HepG2 (cell line): ENCODE results near the gene GP1BA. TPM values are rescaled to one million over a fixed set of nuclear protein-coding genes. Genes with fewer than 3 reads are reported as not detected.

Experiments used
- ATAC-seq: fragments of 200-7000 bp; cut with Tn5 transposase; 3 replicates; pipeline ENCODE4 v1.9.1; 2020; ENCODE audit warnings: mild to moderate bottlenecking, moderate library complexity
- BruUV-seq: library from RNA; stranded (reverse); fragments of 400-500 nt; replicated peaks from 2 replicates; lab custom pipeline; 2021; lab: Mats Ljungman, UMichigan
- CTCF ChIA-PET: fragments of 300-600 bp; formaldehyde crosslinking; extraction: SDS; loops from one replicate; lab custom pipeline; 2021; ENCODE audit warnings: low total read pairs, inconsistent platforms, low intra/inter-chr PET ratio; lab: Yijun Ruan, JAX
- POLR2A ChIA-PET: fragments of 350-600 bp; sonication (Branson Sonifier 250); formaldehyde crosslinking; loops from one replicate; lab custom pipeline; 2020; ENCODE audit warnings: antibody characterized with exemption, inconsistent platforms; lab: Yijun Ruan, JAX
- DNase-seq: peaks from one replicate; pipeline ENCODE4 v3.0.0-alpha.2; 2015; ENCODE audit warnings: low spot score
- FAIRE-seq: peaks from 3 replicates; lab custom pipeline; 2011; peaks lifted over from hg19 to GRCh38; lab: Jason Lieb, UNC
- H2AFZ ChIP-seq: one replicate; pipeline ENCODE4 v1.6.1; 2011; ENCODE audit warnings: low read length, inconsistent platforms
- H3K27ac ChIP-seq: fragments of 300-600 bp; 3 replicates; pipeline ENCODE4 v1.8.0; 2011; ENCODE audit warnings: mixed run types, mild to moderate bottlenecking, mixed read lengths, low read length, inconsistent platforms; ENCODE audit not compliant: insufficient read depth; ENCODE audit errors: extremely low read length
- H3K27me3 ChIP-seq, 2 experiments: fragments of 200-600 bp in 1 of 2; 2 replicates in 1 of 2; 3 replicates in 1 of 2; pipeline versions ENCODE4 v1.6.0 to v1.8.0; 2011; ENCODE audit warnings: low read length in 2 of 2, mild to moderate bottlenecking in 2 of 2, moderate library complexity in 2 of 2, inconsistent platforms in 1 of 2; ENCODE audit not compliant: insufficient read depth in 2 of 2, control insufficient read depth in 1 of 2
- H3K36me3 ChIP-seq, 2 experiments: fragments of 200-600 bp in 1 of 2; replicated peaks in 1 of 2; 2 replicates in 1 of 2; 3 replicates in 1 of 2; pipeline versions ENCODE4 v1.5.1 to v1.8.0; 2011; ENCODE audit warnings: low read length in 2 of 2, inconsistent platforms in 1 of 2; ENCODE audit not compliant: insufficient read depth in 2 of 2, control insufficient read depth in 1 of 2
- H3K4me1 ChIP-seq: 2 replicates; pipeline ENCODE4 v1.5.1; 2012; ENCODE audit warnings: low read length, inconsistent platforms; ENCODE audit not compliant: insufficient read depth
- H3K4me2 ChIP-seq: 2 replicates; pipeline ENCODE4 v1.6.0; 2011; ENCODE audit warnings: low read depth, low read length, inconsistent platforms
- H3K4me3 ChIP-seq, 3 experiments: fragments of 200-600 bp in 1 of 3; sonication (generic), shearing (Covaris generic) in 1 of 3; replicated peaks in 1 of 3; 2 replicates each; pipeline ENCODE4 v1.5.1; 2011 to 2016; ENCODE audit warnings: low read length in 3 of 3, inconsistent platforms in 2 of 3, low read depth in 2 of 3, mild to moderate bottlenecking in 2 of 3, control low read depth in 1 of 3, mixed read lengths in 1 of 3; ENCODE audit not compliant: insufficient read depth in 1 of 3
- H3K79me2 ChIP-seq: one replicate; pipeline ENCODE4 v1.6.1; 2011; ENCODE audit warnings: low read length, inconsistent platforms; ENCODE audit not compliant: insufficient read depth
- H3K9ac ChIP-seq: 2 replicates; pipeline ENCODE4 v1.6.0; 2011; ENCODE audit warnings: mild to moderate bottlenecking, low read depth, low read length, inconsistent platforms; ENCODE audit not compliant: insufficient read depth
- H3K9me3 ChIP-seq: 2 replicates; pipeline ENCODE4 v1.5.1; 2012; ENCODE audit warnings: mild to moderate bottlenecking, low read length
- H4K20me1 ChIP-seq: 2 replicates; pipeline ENCODE4 v1.6.0; 2011; ENCODE audit warnings: inconsistent platforms, mild to moderate bottlenecking, low read length, moderate library complexity; ENCODE audit not compliant: insufficient read depth
- AGO2 ChIP-seq: fragments of 200-400 bp; formaldehyde crosslinking; optimal IDR thresholded peaks from 2 replicates; pipeline ENCODE3; 2017; ENCODE audit warnings: mild to moderate bottlenecking, low read depth, low read length, moderate library complexity
- CREBL2 ChIP-seq: sonication (generic); formaldehyde crosslinking; IDR thresholded peaks from 2 replicates; pipeline ENCODE4 v1.8.1; 2023; ENCODE audit warnings: missing genetic modification reagents, mild to moderate bottlenecking, borderline replicate concordance
- NR2F1 ChIP-seq, 2 experiments: fragments of 450-650 bp in 1 of 2; formaldehyde crosslinking in 1 of 2; IDR thresholded peaks; 2 replicates each; pipeline versions ENCODE4 v1.5.0 to v1.6.1; 2016 to 2020; ENCODE audit warnings: mild to moderate bottlenecking in 1 of 2, missing compliant biosample characterization in 1 of 2, missing genetic modification reagents in 1 of 2, moderate library complexity in 1 of 2
- SP5 ChIP-seq: IDR thresholded peaks from 2 replicates; pipeline ENCODE4 v1.6.1; 2016; ENCODE audit warnings: low read depth, borderline replicate concordance
- ZMYM3 ChIP-seq: sonication (generic); formaldehyde crosslinking; IDR thresholded peaks from 2 replicates; pipeline ENCODE4 v1.5.1; 2020; ENCODE audit warnings: mild to moderate bottlenecking, missing genetic modification reagents
- ZNF138 ChIP-seq: sonication (generic); formaldehyde crosslinking; IDR thresholded peaks from 2 replicates; pipeline ENCODE4 v1.5.0; 2020; ENCODE audit warnings: mild to moderate bottlenecking, low read depth, missing genetic modification reagents
- ZNF33B ChIP-seq: sonication (generic); formaldehyde crosslinking; IDR thresholded peaks from 2 replicates; pipeline ENCODE4 v1.5.1; 2020; ENCODE audit warnings: mild to moderate bottlenecking, missing genetic modification reagents
- ZNF687 ChIP-seq: sonication (generic); formaldehyde crosslinking; IDR thresholded peaks from 2 replicates; pipeline ENCODE4 v1.5.1; 2020; ENCODE audit warnings: mild to moderate bottlenecking, missing genetic modification reagents, moderate library complexity
- ZNF883 ChIP-seq: sonication (generic); formaldehyde crosslinking; IDR thresholded peaks from 2 replicates; pipeline ENCODE4 v1.5.1; 2020; ENCODE audit warnings: mild to moderate bottlenecking, missing genetic modification reagents; ENCODE audit errors: not compliant biosample characterization
- WGBS: methylation state at CpG from one replicate; pipeline ENCODE4 v1.1.6; 2017; ENCODE audit warnings: low lambda C conversion rate; 5-methylcytosine and 5-hydroxymethylcytosine counted together
- in situ Hi-C: cut with HindIII; loops from 2 replicates; pipeline ENCODE4 v1.10.0; 2017; ENCODE audit warnings: low pct_unique_long_range_greater_than_20kb; ENCODE audit not compliant: extremely low pct_ligation_motif_present
- intact Hi-C: fragments of 100-400 bp; cut with micrococcal nuclease; formaldehyde crosslinking; loops from one replicate; pipeline ENCODE4 v1.10.0; 2022; ENCODE audit not compliant: unreplicated experiment
- polyA plus RNA-seq, 8 experiments: library from polyadenylated mRNA; depleted of rRNA in 3 of 8; stranded (reverse) in 7 of 8; unstranded in 1 of 8; fragments of >200 nt; fragmentation: Illumina TruSeq in 4 of 8; extraction: Trizol in 4 of 8; gene quantifications; 2 replicates each; pipeline versions ENCODE4 v1.2.1 to v1.2.3, GENCODE V29; 2011 to 2016; ENCODE audit warnings: low read depth in 4 of 8, missing spikeins in 1 of 8, mixed read lengths in 1 of 8; ENCODE audit not compliant: insufficient read depth in 1 of 8
- total RNA-seq, 5 experiments: library from RNA; depleted of rRNA; stranded (reverse); fragments of >200 nt; fragmentation: Illumina TruSeq; extraction: Trizol; gene quantifications; 2 replicates each; pipeline ENCODE4 v1.2.3, GENCODE V29; 2016; ENCODE audit warnings: low read depth in 1 of 5

Gene GP1BA
- total and polyA plus RNA-seq, 2 of the 13 experiments (the other 11 are each of a cell fraction or from before 2014, with no cell fraction given) = not detected

GRCh38 chr17:4938069-4938491, 6.0 kb downstream of the GP1BA start:
- POLR2A ChIA-PET = interaction anchor here (1.1 to 3.9 kb wide), 2 partner anchors 12 to 29 kb away, joined by 3 to 101 read pairs; partner anchors contain the start of genes ENO3, PFN1 and SPAG7
- FAIRE-seq (no peak), ATAC-seq (no peak), DNase-seq (no peak)
- Histone ChIP-seq H3K27me3 (no peaks in the 10 kb centered on the region; a peak in 1 of 5 replicates), H3K9ac (peak overlapping the region; percentile 95), H3K79me2 (peaks cover 38% of the 10 kb centered on the region), H2AFZ (no peak overlapping the region), H3K27ac (no peak overlapping the region), H3K9me3 (no peaks in the 10 kb centered on the region), H4K20me1 (no peaks in the 10 kb centered on the region), H3K4me1 (peaks cover 36% of the 10 kb centered on the region), H3K4me3 (no peak overlapping the region; a peak in 1 of 6 replicates), H3K36me3 (peaks cover 6 to 15% of the 10 kb centered on the region in 2 experiments; a peak in 3 of 5 replicates), H3K4me2 (peak overlapping the region; percentile 98)
- no TSS peak for BruUV-seq
- in situ Hi-C loops (no loop called here), intact Hi-C loops (no loop called here)
- WGBS = 96% methylated on average over 8 of the region's 11 CpGs
- CTCF ChIA-PET = no interaction called here
- TF ChIP-seq SP5 (CRISPR knock-in tag) (no peak), ZMYM3 (CRISPR knock-in tag) (no peak), AGO2 (peak; percentile 47)

- Histone ChIP-seq H3K4me3 (peak overlapping the region; percentile 73 to 97 (median 93)), H3K4me2 (peak overlapping the region; percentile 98), H3K9me3 (no peaks in the 10 kb centered on the region), H3K27me3 (no peaks in the 10 kb centered on the region; a peak in 1 of 5 replicates), H3K36me3 (peaks cover 8 to 21% of the 10 kb centered on the region in 2 experiments; a peak in 4 of 5 replicates), H3K79me2 (peaks cover 39% of the 10 kb centered on the region), H4K20me1 (no peaks in the 10 kb centered on the region), H3K4me1 (peaks cover 33% of the 10 kb centered on the region), H2AFZ (no peak overlapping the region), H3K9ac (peak overlapping the region; percentile 95), H3K27ac (peak overlapping the region; percentile 96)
- no peak for FAIRE-seq
- TSS peak; percentile 32 for BruUV-seq
- no peak for DNase-seq
- WGBS = 46% methylated on average over 12 of the region's 19 CpGs
- intact Hi-C loops = no loop called here
- in situ Hi-C loops = no loop called here
- ChIA-PET POLR2A (interaction anchor here (0.8 to 3.9 kb wide), 17 partner anchors 10 to 253 kb away, joined by 3 to 201 read pairs (median 6); partner anchors contain the start of genes ENO3, GLTPD2, INCA1 and KIF1C), CTCF (no interaction called here)
- peak; percentile 3; the same call in 2 of the 3 replicates for ATAC-seq
- TF ChIP-seq NR2F1 (CRISPR knock-in tag; IDR thresholded peaks at IDR 0.05) (peak in 1 of 2 experiments; percentile 0; a peak in 1 of 4 replicates), ZNF687 (CRISPR knock-in tag) (no peak; the same call in 1 of the 2 replicates), ZNF883 (CRISPR knock-in tag) (no peak), ZNF33B (CRISPR knock-in tag) (no peak), CREBL2 (CRISPR knock-in tag) (no peak), ZNF138 (no peak)
Measured at GRCh38 chr17:4938688-4939545, 6.8 kb downstream of the GP1BA start.
